ENCODE data around the gene EMILIN2.

The EMILIN2 gene

DNA sequence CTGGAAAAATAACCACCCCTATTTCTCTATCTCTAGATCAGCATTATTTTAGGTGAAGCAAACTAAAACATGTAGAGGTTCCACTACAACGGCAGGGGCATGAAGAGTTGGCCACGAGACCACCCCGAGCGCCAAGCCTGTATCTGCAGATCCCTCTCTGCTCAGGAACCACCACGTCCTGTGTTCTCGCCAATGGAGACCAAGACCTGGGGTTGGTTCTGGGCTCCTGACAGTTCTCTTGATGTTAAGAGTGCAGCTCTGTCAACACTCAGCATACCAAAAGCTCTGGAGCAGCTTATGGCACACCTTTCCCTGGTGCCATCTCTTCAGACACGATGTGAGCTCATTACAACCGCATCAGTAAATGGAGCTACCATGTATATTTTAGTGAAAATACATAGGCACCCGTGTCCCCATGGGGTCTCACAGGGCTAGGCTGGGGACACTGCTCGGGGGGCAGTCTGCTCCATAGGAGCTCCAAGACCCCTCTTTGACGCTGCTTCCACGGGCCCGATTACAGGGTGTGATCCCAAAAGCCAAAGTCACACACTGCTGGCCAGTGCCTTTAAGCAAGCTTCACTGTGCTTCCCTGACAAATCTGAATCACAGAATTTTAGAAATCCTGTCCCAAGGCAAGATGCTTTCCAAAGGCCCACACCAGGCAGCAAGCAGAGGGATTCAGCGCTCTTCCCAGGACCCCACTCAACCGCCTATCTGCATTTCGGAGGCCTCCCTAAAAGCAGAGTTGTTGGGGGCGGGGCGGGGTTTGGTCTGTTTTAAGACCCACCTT is 72.2 kb downstream of the EMILIN2 start:
- DNase-seq, result no peak

DNA sequence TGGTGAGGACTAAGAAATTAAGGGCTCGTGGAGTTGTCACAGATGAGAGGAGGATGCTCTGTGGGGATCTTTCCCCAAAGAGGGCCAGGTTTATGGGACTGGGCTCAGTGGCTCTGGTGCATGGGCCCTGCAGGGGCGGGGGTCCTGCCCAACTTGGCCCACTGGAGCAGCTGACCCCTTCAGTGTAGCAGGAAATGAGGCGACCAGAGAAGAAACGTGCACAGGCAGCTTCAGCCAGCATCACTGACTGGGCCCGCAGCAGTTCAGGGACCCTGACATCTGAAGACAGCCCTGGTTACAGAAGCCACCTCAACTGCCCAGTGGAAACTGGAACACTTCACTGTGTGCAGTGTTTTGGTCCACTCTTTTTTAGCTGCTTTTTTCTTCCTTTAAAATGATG is 72.8 kb downstream of the EMILIN2 start:
- no peak for DNase-seq

DNA sequence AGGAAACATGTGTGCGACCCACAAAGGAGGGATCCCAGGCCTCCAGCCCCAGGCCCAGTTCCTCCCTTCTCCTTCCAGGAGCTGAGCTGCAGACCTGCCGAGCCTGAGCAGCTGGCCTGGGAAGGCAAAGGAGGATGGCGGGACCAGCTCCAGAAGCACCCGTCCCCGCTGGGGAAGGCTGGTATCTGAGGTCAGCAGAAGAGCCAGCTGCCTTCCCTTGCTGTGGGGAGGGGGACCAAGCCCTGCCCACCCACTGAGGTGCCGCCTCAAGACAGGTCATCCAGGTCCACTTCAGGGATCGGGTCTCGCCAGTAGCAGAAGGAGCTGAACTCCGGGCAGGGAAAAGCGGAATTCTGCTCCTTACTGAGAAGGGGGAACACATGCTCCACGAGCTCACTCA is 73.2 kb downstream of the EMILIN2 start:
- no peak for DNase-seq

- DNase-seq, result no peak
Measured at GRCh38 chr18:2920546-2921343, 73.9 kb downstream of the EMILIN2 start.

DNA sequence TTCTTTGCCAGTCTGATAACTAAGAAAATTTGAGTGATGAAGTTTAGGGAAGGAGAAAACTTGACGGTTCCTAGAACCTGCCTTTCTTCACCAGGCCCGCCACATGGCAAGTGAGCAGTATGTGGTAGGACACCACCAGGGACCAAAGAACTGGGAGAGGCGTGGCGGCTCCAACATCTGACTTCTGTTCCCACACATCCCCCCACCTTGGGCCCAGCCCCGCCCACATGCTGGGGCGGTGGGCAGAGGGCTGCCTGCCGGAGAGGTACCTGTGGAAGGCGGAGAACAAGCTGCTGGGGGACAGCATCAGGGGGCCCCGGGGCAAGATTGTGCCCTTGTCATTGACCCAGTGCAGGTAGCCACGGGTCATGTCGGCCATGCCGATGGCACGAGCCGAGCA is 75.0 kb downstream of the EMILIN2 start:
- no peak for DNase-seq

DNA sequence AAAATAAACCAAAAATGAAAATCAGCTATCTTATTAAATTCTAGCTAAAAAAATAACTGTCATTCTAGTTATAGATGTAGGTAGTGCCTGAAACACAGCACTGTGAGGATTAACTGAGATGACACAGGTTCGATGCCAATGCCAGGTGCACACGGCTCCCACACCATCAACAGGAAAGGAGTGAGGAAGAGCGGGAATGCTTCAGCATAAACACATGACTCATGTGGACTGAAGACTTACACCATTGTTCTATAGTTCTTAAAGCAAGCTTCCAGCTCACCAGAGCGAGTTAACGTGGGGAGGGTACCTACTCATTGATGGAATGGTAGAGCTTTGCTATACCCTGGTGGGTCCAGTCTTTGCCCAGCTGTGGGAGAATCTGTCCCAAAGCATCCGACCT is 76.7 kb downstream of the EMILIN2 start:
- no peak for DNase-seq

GRCh38 chr18:2924920-2925319 is 78.1 kb downstream of the EMILIN2 start:
- no peak for DNase-seq

DNA sequence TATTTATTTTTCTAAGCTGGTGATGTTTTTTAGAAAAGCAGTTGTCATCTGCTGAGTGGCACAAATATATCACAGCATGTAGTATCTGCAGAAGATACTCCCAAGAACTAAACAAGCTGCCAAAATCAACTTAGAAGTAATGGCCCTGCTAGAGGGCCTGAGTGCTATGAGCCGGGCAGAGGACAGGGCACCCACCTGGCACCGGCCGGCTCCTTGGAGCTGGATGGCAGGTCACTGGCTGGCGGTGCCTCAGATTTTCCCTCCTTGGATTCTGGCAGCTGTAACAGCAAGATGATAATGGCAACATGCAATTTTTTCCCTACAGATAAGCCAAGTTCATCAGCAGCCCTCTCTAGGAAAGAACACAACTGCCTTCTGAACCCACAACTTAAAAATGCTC is 79.7 kb downstream of the EMILIN2 start:
- DNase-seq, result no peak

GRCh38 chr18:2927745-2928144 is 80.9 kb downstream of the EMILIN2 start:
- DNase-seq, result no peak

- DNase-seq, result no peak
Measured at GRCh38 chr18:2932247-2933181, 85.7 kb downstream of the EMILIN2 start.

- DNase-seq, result no peak
Measured at GRCh38 chr18:2933995-2934394, 87.2 kb downstream of the EMILIN2 start.

- DNase-seq, result no peak
Measured at GRCh38 chr18:2935438-2936192, 88.8 kb downstream of the EMILIN2 start.

GRCh38 chr18:2939317-2939716 is 92.5 kb downstream of the EMILIN2 start:
- no peak for DNase-seq

- no peak for DNase-seq
Measured at GRCh38 chr18:2948038-2948437, 101.2 kb downstream of the EMILIN2 start.

DNA sequence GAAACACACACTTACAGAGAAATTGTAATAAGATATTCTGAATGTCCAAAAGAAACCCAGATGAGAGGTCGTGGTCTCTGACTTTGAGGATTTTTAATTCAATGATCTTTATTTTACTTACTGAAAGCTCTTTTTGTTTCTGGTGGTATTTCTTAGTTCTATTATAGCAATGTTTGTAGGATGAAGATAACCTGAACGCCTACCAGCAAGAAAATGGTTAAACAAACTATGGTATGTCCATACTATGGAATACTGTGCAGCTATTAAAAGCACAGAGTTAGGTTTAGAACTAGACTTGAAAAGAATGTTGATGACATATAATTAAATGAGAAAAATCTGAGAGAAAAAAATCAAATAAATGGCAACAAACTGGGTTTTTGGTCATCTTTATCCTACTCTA is 105.8 kb downstream of the EMILIN2 start:
- DNase-seq, result no peak

DNA sequence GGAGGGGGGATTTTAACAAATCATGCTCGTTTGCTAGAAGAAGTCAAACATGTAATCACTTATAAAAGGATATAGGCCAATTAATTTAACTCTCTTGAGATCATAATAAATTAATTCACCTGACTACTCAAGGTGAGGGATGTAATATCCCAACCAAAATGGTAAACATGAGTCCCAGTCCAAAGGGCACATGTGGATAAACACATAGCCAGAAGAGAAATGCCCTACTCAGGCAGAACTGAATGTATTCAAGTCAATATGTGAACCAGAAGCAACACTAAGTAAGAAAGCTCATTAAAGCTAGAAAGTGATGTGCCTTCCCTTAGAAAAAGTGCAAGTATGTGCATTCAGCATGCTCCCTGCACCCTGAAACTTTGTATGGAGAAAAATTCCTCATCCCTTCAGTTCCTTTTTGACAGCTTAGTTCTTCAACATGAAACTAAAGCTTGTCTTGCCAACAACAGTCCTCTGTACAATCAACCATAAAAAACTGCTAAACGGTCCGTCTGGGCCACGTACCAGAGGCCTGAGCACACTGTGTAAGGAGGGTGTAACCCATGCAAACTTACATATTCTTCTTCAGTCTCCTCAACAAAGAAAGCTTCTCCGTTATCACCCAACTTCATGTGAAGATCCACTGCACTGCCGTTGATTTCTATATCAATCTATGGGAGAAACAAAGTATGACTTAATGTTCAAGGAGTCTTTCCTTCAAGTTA is 107.3 kb downstream of the EMILIN2 start:
- DNase-seq, result no peak

DNA sequence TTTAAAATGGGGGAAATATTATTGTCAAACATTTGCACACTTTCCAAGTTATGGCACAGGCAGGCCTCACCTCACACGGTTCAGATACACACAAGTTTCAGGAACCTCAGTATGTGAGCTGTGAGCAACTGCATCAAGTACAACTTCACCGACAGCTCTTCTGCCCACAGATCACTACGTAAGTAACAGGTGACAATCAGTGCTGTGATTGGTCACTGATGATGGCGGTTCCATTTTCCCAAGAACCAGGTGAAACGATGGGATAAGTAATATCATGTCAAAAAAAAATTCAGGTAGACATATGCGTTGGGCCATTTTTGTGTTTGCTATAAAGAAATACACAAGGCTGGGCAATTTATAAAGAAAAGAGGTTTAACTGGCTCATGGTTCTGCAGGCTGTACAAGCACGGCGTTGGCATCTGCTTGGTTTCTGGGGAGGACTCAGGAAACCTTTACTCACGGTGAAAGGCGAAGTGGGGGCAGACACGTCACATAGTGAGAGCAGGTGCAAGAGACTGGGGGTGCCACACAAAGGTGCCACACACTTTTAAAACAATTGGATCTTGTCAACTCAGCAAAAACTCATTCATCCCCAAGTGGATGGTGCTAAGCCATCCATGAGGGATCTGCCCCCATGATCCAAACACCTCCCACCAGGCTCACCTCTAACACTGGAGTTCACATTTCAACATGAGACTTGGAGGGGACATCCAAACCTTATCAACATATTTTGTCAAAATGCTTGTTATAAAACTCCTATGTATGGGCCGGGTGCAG is 108.3 kb downstream of the EMILIN2 start:
- DNase-seq, result no peak

DNA sequence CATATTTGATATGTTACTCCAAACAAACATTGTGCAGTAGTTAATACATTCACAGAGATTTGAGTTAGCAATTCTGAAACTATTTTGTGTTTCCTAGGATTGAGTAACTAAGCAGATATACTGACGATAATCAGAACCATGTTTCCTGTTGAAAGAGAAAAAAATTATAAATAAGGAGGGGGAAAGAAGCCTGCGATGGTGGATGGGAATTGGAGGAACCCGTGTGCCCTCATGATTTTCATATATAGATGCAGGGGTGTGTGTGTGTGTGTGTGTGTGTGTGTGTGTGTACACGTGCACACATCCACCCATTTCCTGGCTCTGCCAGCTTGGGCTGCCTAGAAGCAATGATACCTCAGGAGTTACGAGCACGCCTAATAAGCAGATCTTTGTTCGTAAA is 109.2 kb downstream of the EMILIN2 start:
- no peak for DNase-seq

DNA sequence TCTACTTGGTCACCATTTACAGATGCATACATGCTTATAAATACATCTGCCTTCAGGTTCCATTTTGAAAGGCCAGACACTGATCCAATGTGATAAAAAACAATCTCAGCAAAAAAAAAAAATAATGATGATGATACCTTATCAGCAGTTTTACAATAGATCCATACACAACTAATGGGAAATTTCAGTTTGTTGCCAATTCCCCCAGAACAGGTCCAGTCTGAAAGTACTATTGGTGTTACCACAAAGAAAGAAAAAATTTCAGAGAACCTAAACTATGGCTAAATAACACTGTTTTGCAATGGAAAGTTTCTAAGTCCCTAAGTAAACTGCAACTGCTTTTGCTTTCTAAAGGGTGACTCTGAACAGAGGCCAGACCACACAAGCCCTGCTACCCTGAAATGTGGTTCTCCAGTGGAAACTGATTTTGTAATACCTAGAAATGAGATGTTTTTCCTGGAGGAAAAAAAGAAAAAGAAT is 112.1 kb downstream of the EMILIN2 start:
- no peak for DNase-seq

DNA sequence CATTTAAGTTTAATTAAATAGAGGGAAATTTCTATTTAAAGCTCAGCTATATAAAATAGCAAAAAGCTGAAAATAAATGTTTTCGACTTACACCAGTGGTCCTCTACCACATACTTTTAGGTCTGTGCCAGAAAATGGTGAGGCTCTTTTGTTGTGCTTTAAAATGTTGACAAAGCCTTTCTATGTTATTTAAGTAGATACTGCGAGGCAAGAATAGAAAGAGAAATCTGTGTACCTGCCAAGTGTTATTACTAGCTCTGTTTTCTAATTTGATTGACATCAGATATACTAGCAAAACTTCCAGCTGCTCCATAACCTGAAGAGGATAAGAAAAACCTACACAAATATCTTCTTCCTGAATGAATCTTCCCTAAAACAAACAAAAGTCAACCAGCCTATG is 112.5 kb downstream of the EMILIN2 start:
- no peak for DNase-seq

Data from stimulated activated CD4-positive, alpha-beta T cell treated with anti-CD3 and anti-CD28 coated beads, Interleukin-12 subunit alpha, Interleukin-12 subunit beta, amount 100 ng/mL, for 4 hours (primary cell).